PC-9 (cell line): ENCODE results near the gene PRCP. TPM values are rescaled to one million over a fixed set of nuclear protein-coding genes. Genes with fewer than 3 reads are reported as not detected.
A peak's percentile ranks its signal among the peaks of the same experiment; 100 is the strongest.

Experiments
- BruUV-seq: library from RNA; stranded (reverse); fragments of 400-500 nt; replicated peaks from 2 replicates; lab custom pipeline; 2021; lab: Mats Ljungman, UMichigan
- CTCF ChIA-PET: fragments of 300-600 bp; sonication (Branson Sonifier 250); formaldehyde crosslinking; loops from one replicate; lab custom pipeline; 2022; ENCODE audit warnings: antibody characterized with exemption; lab: Charles Lee
- POLR2A ChIA-PET: fragments of 300-600 bp; sonication (Branson Sonifier 250); formaldehyde crosslinking; loops from one replicate; lab custom pipeline; 2022; ENCODE audit warnings: antibody characterized with exemption; ENCODE audit not compliant: unreplicated experiment; lab: Charles Lee
- DNase-seq, 2 experiments: peaks; one replicate each; pipeline versions ENCODE4 v3.0.0 to v3.0.0-alpha.2; 2015 to 2022; ENCODE audit warnings: mixed read lengths in 1 of 2
- H2AFZ ChIP-seq: fragments of 200-600 bp; sonication (generic); 2 replicates; pipeline ENCODE4 v1.8.1; 2017; ENCODE audit warnings: antibody characterized with exemption
- H3F3A ChIP-seq: fragments of 200-600 bp; sonication (generic); 2 replicates; pipeline ENCODE4 v1.8.1; 2017; ENCODE audit warnings: antibody characterized with exemption, mild to moderate bottlenecking, low read depth; ENCODE audit not compliant: insufficient read depth
- H3K27ac ChIP-seq: fragments of 200-600 bp; sonication (generic); 2 replicates; pipeline ENCODE4 v1.6.1; 2016; ENCODE audit warnings: mixed run types
- H3K27me3 ChIP-seq: fragments of 200-600 bp; sonication (generic); 2 replicates; pipeline ENCODE4 v1.6.1; 2016; ENCODE audit warnings: low read depth, mixed run types; ENCODE audit not compliant: insufficient read depth
- H3K36me3 ChIP-seq: fragments of 200-600 bp; sonication (generic); 2 replicates; pipeline ENCODE4 v1.6.1; 2016; ENCODE audit warnings: low read depth, mixed run types
- H3K4me1 ChIP-seq: fragments of 200-600 bp; sonication (generic); replicated peaks from 2 replicates; pipeline ENCODE4 v1.6.1; 2016; ENCODE audit warnings: mixed run types; ENCODE audit not compliant: insufficient read depth
- H3K4me2 ChIP-seq: fragments of 200-600 bp; sonication (generic); 2 replicates; pipeline ENCODE4 v1.6.1; 2017; ENCODE audit warnings: mixed run types
- H3K4me3 ChIP-seq: fragments of 200-600 bp; sonication (generic); 2 replicates; pipeline ENCODE4 v1.6.1; 2016; ENCODE audit warnings: mixed run types
- H3K79me2 ChIP-seq: fragments of 200-600 bp; sonication (generic); 2 replicates; pipeline ENCODE4 v1.6.1; 2017; ENCODE audit warnings: low read depth, mixed run types
- H3K9me2 ChIP-seq: fragments of 200-600 bp; sonication (generic); 2 replicates; pipeline ENCODE4 v1.8.1; 2017; ENCODE audit warnings: mild to moderate bottlenecking; ENCODE audit not compliant: insufficient read depth
- H3K9me3 ChIP-seq: fragments of 200-600 bp; sonication (generic); 2 replicates; pipeline ENCODE4 v1.8.1; 2016; ENCODE audit warnings: low read depth; ENCODE audit not compliant: insufficient read depth
- H4K20me1 ChIP-seq: fragments of 200-600 bp; sonication (generic); 2 replicates; pipeline ENCODE4 v1.8.1; 2017; ENCODE audit not compliant: insufficient read depth
- CTCF ChIP-seq: fragments of 200-600 bp; sonication (generic); conservative IDR thresholded peaks from 2 replicates; pipeline ENCODE4 v1.6.1; 2017; ENCODE audit warnings: mixed run types, antibody characterized with exemption, mild to moderate bottlenecking, moderate library complexity
- EZH2 ChIP-seq: fragments of 200-600 bp; sonication (generic); IDR thresholded peaks from 2 replicates; pipeline ENCODE4 v1.8.0; 2017; ENCODE audit warnings: antibody characterized with exemption, low read depth
- intact Hi-C: fragments of 100-400 bp; cut with micrococcal nuclease; formaldehyde crosslinking; loops from one replicate; pipeline ENCODE4 v1.10.0; 2022; ENCODE audit not compliant: unreplicated experiment
- total RNA-seq: library from RNA; stranded (reverse); gene quantifications from 2 replicates; pipeline ENCODE4 v1.2.3, GENCODE V29; 2021

Gene PRCP
- total RNA-seq, 1 experiment from 2014 or later: 42.7 TPM

- H3K79me2 ChIP-seq: no peaks in the 10 kb centered on the region
- H3K9me3 ChIP-seq: no peaks in the 10 kb centered on the region
- no peaks in the 10 kb centered on the region for H3K9me2 ChIP-seq
- no peak for TF ChIP-seq CTCF
- TF ChIP-seq EZH2: no peak
- H3K4me3 ChIP-seq: no peak overlapping the region
- peaks cover 9% of the 10 kb centered on the region for H3K4me1 ChIP-seq
- intact Hi-C loops: no loop called here
- no peaks in the 10 kb centered on the region for H3K27me3 ChIP-seq
- CTCF ChIA-PET: no interaction called here
- POLR2A ChIA-PET: no interaction called here
- H3K27ac ChIP-seq: no peak overlapping the region
- no TSS peak for BruUV-seq
- H3K36me3 ChIP-seq: no peaks in the 10 kb centered on the region
- no peaks in the 10 kb centered on the region for H4K20me1 ChIP-seq
- DNase-seq: peak in 1 of 2 experiments; percentile 45
- no peak overlapping the region for H2AFZ ChIP-seq
- no peaks in the 10 kb centered on the region; the same call in 1 of the 2 replicates for H3F3A ChIP-seq
- H3K4me2 ChIP-seq: no peak overlapping the region
Observed at GRCh38 chr11:82810326-82810725, 89.9 kb downstream of the PRCP start.

- H3K4me1 ChIP-seq: peaks cover 8% of the 10 kb centered on the region
- intact Hi-C loops: no loop called here
- no peaks in the 10 kb centered on the region for H3K36me3 ChIP-seq
- no peak overlapping the region for H3K4me3 ChIP-seq
- H3F3A ChIP-seq: no peaks in the 10 kb centered on the region; the same call in 1 of the 2 replicates
- TF ChIP-seq EZH2 (no peak), CTCF (no peak)
- BruUV-seq: no TSS peak
- no peaks in the 10 kb centered on the region for H4K20me1 ChIP-seq
- no peak overlapping the region for H2AFZ ChIP-seq
- H3K79me2 ChIP-seq: no peaks in the 10 kb centered on the region
- H3K27me3 ChIP-seq: no peaks in the 10 kb centered on the region
- no peak for DNase-seq
- no peaks in the 10 kb centered on the region for H3K9me2 ChIP-seq
- H3K9me3 ChIP-seq: no peaks in the 10 kb centered on the region
- H3K4me2 ChIP-seq: no peak overlapping the region
- H3K27ac ChIP-seq: no peak overlapping the region
- POLR2A ChIA-PET: no interaction called here
- CTCF ChIA-PET: no interaction called here
Observed at GRCh38 chr11:82807646-82808045, 92.6 kb downstream of the PRCP start.

GRCh38 chr11:82802710-82803109 lies 97.5 kb downstream of the PRCP start:
- no peaks in the 10 kb centered on the region for H3K27me3 ChIP-seq
- H3K4me1 ChIP-seq: no peaks in the 10 kb centered on the region
- no peaks in the 10 kb centered on the region for H3K9me2 ChIP-seq
- no peaks in the 10 kb centered on the region for H3K9me3 ChIP-seq
- no peak overlapping the region for H3K4me2 ChIP-seq
- no peak for DNase-seq
- no peak overlapping the region for H2AFZ ChIP-seq
- H3K79me2 ChIP-seq: no peaks in the 10 kb centered on the region
- no peak for TF ChIP-seq EZH2
- TF ChIP-seq CTCF: no peak
- no TSS peak for BruUV-seq
- no peak overlapping the region for H3K4me3 ChIP-seq
- no peaks in the 10 kb centered on the region for H3F3A ChIP-seq
- ChIA-PET CTCF (no interaction called here), POLR2A (no interaction called here)
- no peaks in the 10 kb centered on the region for H4K20me1 ChIP-seq
- H3K36me3 ChIP-seq: no peaks in the 10 kb centered on the region
- intact Hi-C loops: no loop called here
- H3K27ac ChIP-seq: no peak overlapping the region
